GM10847 (cell line): ENCODE results near the gene BRF1.

ENCODE experiments used
- POLR2A ChIP-seq: IDR thresholded peaks from 2 replicates; pipeline ENCODE4 v1.6.1; 2011; ENCODE audit not compliant: insufficient read length; ENCODE audit errors: extremely low read depth

Gene BRF1

GRCh38 chr14:105287249-105288102 is 13.3 kb downstream of the BRF1 start:
- TF ChIP-seq POLR2A = no peak

GRCh38 chr14:105286759-105287144 is 14.0 kb downstream of the BRF1 start:
- no peak for TF ChIP-seq POLR2A

- no peak for TF ChIP-seq POLR2A
Measured at GRCh38 chr14:105285174-105285573, 15.6 kb downstream of the BRF1 start.

GRCh38 chr14:105283899-105284298 is 16.9 kb downstream of the BRF1 start:
- TF ChIP-seq POLR2A = no peak

GRCh38 chr14:105283028-105283427 is 17.8 kb downstream of the BRF1 start:
- TF ChIP-seq POLR2A = no peak

- no peak for TF ChIP-seq POLR2A
Measured at GRCh38 chr14:105282098-105282725, 18.6 kb downstream of the BRF1 start.

- TF ChIP-seq POLR2A = no peak
Measured at GRCh38 chr14:105281371-105282097, 19.3 kb downstream of the BRF1 start.

- no peak for TF ChIP-seq POLR2A
Measured at GRCh38 chr14:105280525-105280924, 20.3 kb downstream of the BRF1 start.

GRCh38 chr14:105279642-105280361 is 21.0 kb downstream of the BRF1 start:
- TF ChIP-seq POLR2A = no peak

GRCh38 chr14:105275267-105275946 is 25.4 kb downstream of the BRF1 start:
- TF ChIP-seq POLR2A = no peak

GRCh38 chr14:105274637-105275036 is 26.2 kb downstream of the BRF1 start:
- TF ChIP-seq POLR2A = no peak

GRCh38 chr14:105273062-105273461 is 27.7 kb downstream of the BRF1 start:
- TF ChIP-seq POLR2A = no peak

- TF ChIP-seq POLR2A = no peak
Measured at GRCh38 chr14:105272623-105273022, 28.2 kb downstream of the BRF1 start.

GRCh38 chr14:105271224-105271890 is 29.4 kb downstream of the BRF1 start:
- TF ChIP-seq POLR2A = no peak
